Esophagus muscularis mucosa (tissue), 3 donors: ENCODE data around the gene NADSYN1.

ENCODE experiments used
- POLR2A ChIP-seq: fragments of 450-650 bp; IDR thresholded peaks from one replicate; pipeline ENCODE4 v1.6.1; 2017; ENCODE audit warnings: antibody characterized with exemption, moderate library complexity, mild to moderate bottlenecking, low read depth
- POLR2AphosphoS5 ChIP-seq, 2 donors: sonication (generic); formaldehyde crosslinking; IDR thresholded peaks; one replicate each; pipeline ENCODE4 v1.6.1; 2017; ENCODE audit warnings: antibody characterized with exemption in 2 of 2
- TF ChIP-seq, protein P1 (sequence below), 3 experiments: fragments of 200-600 bp in 2 of 3; fragments of 450-650 bp in 1 of 3; sonication (generic) in 2 of 3; IDR thresholded peaks; one replicate each; pipeline ENCODE4 v1.5.1; 2017 to 2019; ENCODE audit warnings: antibody characterized with exemption in 3 of 3, mild to moderate bottlenecking in 2 of 3, moderate library complexity in 1 of 3

DNA sequence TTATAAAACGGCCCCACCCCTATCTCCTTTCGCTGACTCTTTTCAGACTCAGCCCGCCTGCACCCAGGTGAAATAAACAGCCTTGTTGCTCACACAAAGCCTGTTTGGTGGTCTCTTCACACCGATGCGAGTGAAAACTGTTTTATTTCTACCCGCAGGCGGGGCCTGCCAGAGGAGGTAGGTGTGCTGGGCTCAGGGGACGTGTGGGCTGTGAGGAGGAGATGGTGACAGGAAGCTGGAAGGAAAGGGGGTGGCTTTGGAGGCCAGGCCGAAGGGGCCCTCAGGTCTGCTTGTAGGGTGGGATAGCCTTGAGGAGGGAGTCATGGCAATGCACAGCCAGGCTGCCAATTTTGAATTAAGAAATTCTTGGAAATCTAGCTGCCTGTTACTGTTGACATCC is 52.8 kb downstream of the NADSYN1 start:
- TF ChIP-seq, protein P1, sequence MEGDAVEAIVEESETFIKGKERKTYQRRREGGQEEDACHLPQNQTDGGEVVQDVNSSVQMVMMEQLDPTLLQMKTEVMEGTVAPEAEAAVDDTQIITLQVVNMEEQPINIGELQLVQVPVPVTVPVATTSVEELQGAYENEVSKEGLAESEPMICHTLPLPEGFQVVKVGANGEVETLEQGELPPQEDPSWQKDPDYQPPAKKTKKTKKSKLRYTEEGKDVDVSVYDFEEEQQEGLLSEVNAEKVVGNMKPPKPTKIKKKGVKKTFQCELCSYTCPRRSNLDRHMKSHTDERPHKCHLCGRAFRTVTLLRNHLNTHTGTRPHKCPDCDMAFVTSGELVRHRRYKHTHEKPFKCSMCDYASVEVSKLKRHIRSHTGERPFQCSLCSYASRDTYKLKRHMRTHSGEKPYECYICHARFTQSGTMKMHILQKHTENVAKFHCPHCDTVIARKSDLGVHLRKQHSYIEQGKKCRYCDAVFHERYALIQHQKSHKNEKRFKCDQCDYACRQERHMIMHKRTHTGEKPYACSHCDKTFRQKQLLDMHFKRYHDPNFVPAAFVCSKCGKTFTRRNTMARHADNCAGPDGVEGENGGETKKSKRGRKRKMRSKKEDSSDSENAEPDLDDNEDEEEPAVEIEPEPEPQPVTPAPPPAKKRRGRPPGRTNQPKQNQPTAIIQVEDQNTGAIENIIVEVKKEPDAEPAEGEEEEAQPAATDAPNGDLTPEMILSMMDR (IDR thresholded peaks at IDR 0.05): no peak
- TF ChIP-seq POLR2A: no peak
- TF ChIP-seq POLR2AphosphoS5 (IDR thresholded peaks at IDR 0.05): no peak
